RWPE1 (cell line): ENCODE results near the gene MICAL3.
A peak's percentile ranks its signal among the peaks of the same experiment; 100 is the strongest.
"Not testable (repeated sequence)": the region's sequence is repeated elsewhere in the genome, so short reads cannot be mapped to it uniquely, and the experiment has no call there.

Experiments
- CTCF ChIA-PET: fragments of 350-600 bp; sonication (Branson Sonifier 250); formaldehyde crosslinking; extraction: SDS; loops from one replicate; lab custom pipeline; 2021; lab: Yijun Ruan, JAX
- POLR2A ChIA-PET: fragments of 400-600 bp; formaldehyde crosslinking; extraction: SDS; loops from one replicate; lab custom pipeline; 2020; ENCODE audit warnings: antibody characterized with exemption; ENCODE audit not compliant: low non-redundant PET; lab: Yijun Ruan, JAX
- DNase-seq: peaks from one replicate; pipeline ENCODE4 v3.0.0; 2012; ENCODE audit warnings: low spot score
- H3K27ac ChIP-seq: fragments of 450-650 bp; 2 replicates; pipeline ENCODE4 v1.5.1; 2017
- TF ChIP-seq, protein P1 (sequence below): fragments of 450-650 bp; conservative IDR thresholded peaks from 2 replicates; pipeline ENCODE4 v1.5.1; 2017; ENCODE audit warnings: low read depth, mild to moderate bottlenecking

The MICAL3 gene

GRCh38 chr22:18065256-18065655 is 40.9 kb upstream of the MICAL3 start:
- no peak for DNase-seq
- TF ChIP-seq, protein P1, sequence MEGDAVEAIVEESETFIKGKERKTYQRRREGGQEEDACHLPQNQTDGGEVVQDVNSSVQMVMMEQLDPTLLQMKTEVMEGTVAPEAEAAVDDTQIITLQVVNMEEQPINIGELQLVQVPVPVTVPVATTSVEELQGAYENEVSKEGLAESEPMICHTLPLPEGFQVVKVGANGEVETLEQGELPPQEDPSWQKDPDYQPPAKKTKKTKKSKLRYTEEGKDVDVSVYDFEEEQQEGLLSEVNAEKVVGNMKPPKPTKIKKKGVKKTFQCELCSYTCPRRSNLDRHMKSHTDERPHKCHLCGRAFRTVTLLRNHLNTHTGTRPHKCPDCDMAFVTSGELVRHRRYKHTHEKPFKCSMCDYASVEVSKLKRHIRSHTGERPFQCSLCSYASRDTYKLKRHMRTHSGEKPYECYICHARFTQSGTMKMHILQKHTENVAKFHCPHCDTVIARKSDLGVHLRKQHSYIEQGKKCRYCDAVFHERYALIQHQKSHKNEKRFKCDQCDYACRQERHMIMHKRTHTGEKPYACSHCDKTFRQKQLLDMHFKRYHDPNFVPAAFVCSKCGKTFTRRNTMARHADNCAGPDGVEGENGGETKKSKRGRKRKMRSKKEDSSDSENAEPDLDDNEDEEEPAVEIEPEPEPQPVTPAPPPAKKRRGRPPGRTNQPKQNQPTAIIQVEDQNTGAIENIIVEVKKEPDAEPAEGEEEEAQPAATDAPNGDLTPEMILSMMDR, result no peak
- ChIA-PET POLR2A (interaction anchor here (0.6 kb wide), 1 partner anchor 85 kb away, joined by 4 read pairs; the partner anchor contains the start of gene USP18), CTCF (no interaction called here)
- no peak overlapping the region for H3K27ac ChIP-seq

- no peak overlapping the region for H3K27ac ChIP-seq
- no peak for DNase-seq
- CTCF ChIA-PET, result no interaction called here
- TF ChIP-seq, protein P1, result no peak
- POLR2A ChIA-PET, result no interaction called here
Observed at GRCh38 chr22:18064636-18065035, 40.3 kb upstream of the MICAL3 start.

DNA sequence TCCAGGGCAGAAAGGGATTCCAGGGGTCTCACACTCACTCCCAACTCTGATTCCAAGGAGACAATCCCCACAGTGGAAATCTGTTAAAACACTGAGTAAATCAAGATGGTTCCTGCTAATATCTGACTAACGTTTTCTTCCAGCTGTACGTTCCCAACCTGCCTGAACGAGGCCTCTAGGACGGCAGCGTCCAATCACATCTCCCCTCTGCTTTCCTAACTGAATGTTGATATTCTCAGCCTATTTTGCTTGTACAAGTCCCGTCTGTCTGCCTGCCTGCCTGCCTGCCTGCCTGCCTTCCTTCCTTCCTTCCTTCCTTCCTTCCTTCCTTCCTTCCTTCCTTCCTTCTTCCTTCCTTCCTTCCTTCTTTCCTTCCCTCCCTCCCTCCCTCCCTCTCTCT is 39.4 kb upstream of the MICAL3 start:
- H3K27ac ChIP-seq, DNase-seq, POLR2A ChIA-PET, CTCF ChIA-PET: not testable (repeated sequence)

- ChIA-PET POLR2A (no interaction called here), CTCF (no interaction called here)
- TF ChIP-seq, protein P1, result no peak
- DNase-seq, result no peak
- no peak overlapping the region for H3K27ac ChIP-seq
Observed at GRCh38 chr22:18063306-18063705, 38.9 kb upstream of the MICAL3 start.

- TF ChIP-seq, protein P1, result no peak
- CTCF ChIA-PET, result no interaction called here
- no peak for DNase-seq
- POLR2A ChIA-PET, result no interaction called here
- no peak overlapping the region for H3K27ac ChIP-seq
Observed at GRCh38 chr22:18062421-18062820, 38.1 kb upstream of the MICAL3 start.

- CTCF ChIA-PET, result interaction anchor here (0.6 kb wide), 1 partner anchor 23 kb away, joined by 4 read pairs; no protein-coding TSS in a partner anchor
- peak; percentile 36 for DNase-seq
- peak overlapping the region; percentile 56 for H3K27ac ChIP-seq
- POLR2A ChIA-PET, result no interaction called here
- TF ChIP-seq, protein P1, result no peak
Observed at GRCh38 chr22:18060646-18061620, 36.6 kb upstream of the MICAL3 start.

GRCh38 chr22:18059991-18060390 is 35.6 kb upstream of the MICAL3 start:
- no peak for DNase-seq
- no peak overlapping the region for H3K27ac ChIP-seq
- POLR2A ChIA-PET, result no interaction called here
- CTCF ChIA-PET, result no interaction called here
- TF ChIP-seq, protein P1, result no peak
